ENCODE measurements around the gene SPINK1.
"Not testable (repeated sequence)": the region's sequence is repeated elsewhere in the genome, so short reads cannot be mapped to it uniquely, and the experiment has no call there.

Gene SPINK1

GRCh38 chr5:147803926-147804325 lies 27.5 kb downstream of the SPINK1 start:
- no peak overlapping the region for H3K4me3 ChIP-seq (ENCODE audit: low read depth, low read length)
- no peak for DNase-seq (ENCODE audit: low read depth)
- no peak for TF ChIP-seq CTCF (IDR thresholded peaks at IDR 0.05; ENCODE audit: low read depth, low read length, missing control alignments)

GRCh38 chr5:147803161-147803560 lies 28.3 kb downstream of the SPINK1 start:
- DNase-seq (ENCODE audit: low read depth); H3K4me3 ChIP-seq (ENCODE audit: low read depth, low read length): not testable (repeated sequence)

- no peak for DNase-seq (ENCODE audit: low read depth)
- TF ChIP-seq CTCF (IDR thresholded peaks at IDR 0.05; ENCODE audit: low read depth, low read length, missing control alignments): no peak
- no peak overlapping the region for H3K4me3 ChIP-seq (ENCODE audit: low read depth, low read length)
Observed at GRCh38 chr5:147801461-147801860, 30.0 kb downstream of the SPINK1 start.

- no peak for TF ChIP-seq CTCF (IDR thresholded peaks at IDR 0.05; ENCODE audit: low read depth, low read length, missing control alignments)
- H3K4me3 ChIP-seq (ENCODE audit: low read depth, low read length): no peak overlapping the region
Observed at GRCh38 chr5:147800491-147800890, 31.0 kb downstream of the SPINK1 start.

GRCh38 chr5:147796556-147797308 lies 34.7 kb downstream of the SPINK1 start:
- H3K4me3 ChIP-seq (ENCODE audit: low read depth, low read length): no peak overlapping the region
- DNase-seq (ENCODE audit: low read depth): no peak
- no peak for TF ChIP-seq CTCF (IDR thresholded peaks at IDR 0.05; ENCODE audit: low read depth, low read length, missing control alignments)

More at GRCh38 chr5:147800491-147800890, 31.0 kb downstream of the SPINK1 start:
- no peak for DNase-seq (ENCODE audit: low read depth)

GRCh38 chr5:147791181-147791580 lies 40.3 kb downstream of the SPINK1 start:
- no peak for TF ChIP-seq CTCF (IDR thresholded peaks at IDR 0.05; ENCODE audit: low read depth, low read length, missing control alignments)
- no peak for DNase-seq (ENCODE audit: low read depth)
- H3K4me3 ChIP-seq (ENCODE audit: low read depth, low read length): no peak overlapping the region

- no peak for TF ChIP-seq CTCF (IDR thresholded peaks at IDR 0.05; ENCODE audit: low read depth, low read length, missing control alignments)
- no peak overlapping the region for H3K4me3 ChIP-seq (ENCODE audit: low read depth, low read length)
- DNase-seq (ENCODE audit: low read depth): no peak
Observed at GRCh38 chr5:147789820-147790219, 41.7 kb downstream of the SPINK1 start.
